HG02973 (cell line): ENCODE data around the gene TOMM22.
"Not testable (repeated sequence)": the region's sequence is repeated elsewhere in the genome, so short reads cannot be mapped to it uniquely, and the experiment has no call there.

ENCODE experiments used
- ATAC-seq: cut with Tn5 transposase; IDR thresholded peaks from one replicate; pipeline ENCODE4 v1.9.1; 2021; ENCODE audit warnings: moderate library complexity; ENCODE audit not compliant: unreplicated experiment

The TOMM22 gene

GRCh38 chr22:38681582-38682335 is at the start of gene TOMM22:
Gene TOMM22, plus strand, starts transcription at chr22:38681957. Its CDS starts 22 bp downstream, at chr22:38681979.
- ATAC-seq: peak; percentile 87

- ATAC-seq: no peak
These were observed 49.2 kb upstream of the TOMM22 start for GRCh38 chr22:38632528-38632927.

DNA sequence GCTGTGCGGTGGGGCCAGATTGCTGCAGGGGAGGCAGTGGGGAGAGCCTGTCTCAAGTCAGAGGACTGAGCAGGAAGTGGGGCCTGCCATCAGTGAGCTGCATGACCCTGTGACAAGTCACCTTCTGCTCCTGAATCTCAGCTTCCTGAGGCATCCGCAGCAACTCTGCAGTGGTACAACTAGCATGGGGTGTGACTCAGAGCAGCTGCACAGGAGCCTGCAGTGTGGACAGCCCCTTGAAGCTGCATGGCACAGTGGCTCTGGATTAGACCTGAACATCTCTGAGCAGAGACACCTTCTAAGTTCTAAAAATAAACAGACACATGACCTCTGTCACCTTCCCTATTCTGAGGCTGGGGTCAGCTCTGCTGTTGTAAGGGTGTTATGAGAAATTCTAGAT is 43.5 kb upstream of the TOMM22 start:
- no peak for ATAC-seq

DNA sequence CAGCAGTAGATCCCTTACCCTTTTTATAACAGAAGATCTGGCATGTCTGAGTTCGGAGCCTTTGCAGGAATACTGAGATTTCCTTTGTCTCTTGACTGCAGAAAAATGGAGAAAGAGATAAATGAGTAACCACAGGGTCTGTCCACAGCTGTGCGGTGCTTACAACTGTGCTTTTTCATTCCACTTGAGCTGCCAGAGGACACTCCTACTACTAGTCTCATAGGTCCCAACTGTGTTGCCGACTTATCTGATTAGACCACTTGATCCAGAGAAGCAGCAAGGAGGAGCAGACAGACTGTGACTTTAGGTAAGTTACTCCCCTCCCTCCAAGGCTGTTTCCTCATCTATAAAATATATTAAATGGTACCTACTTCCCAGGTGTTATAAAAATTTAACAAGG is 43.0 kb upstream of the TOMM22 start:
- ATAC-seq: no peak

GRCh38 chr22:38641476-38642040 is 40.2 kb upstream of the TOMM22 start:
- no peak for ATAC-seq

- ATAC-seq: not testable (repeated sequence)
These were observed 37.5 kb upstream of the TOMM22 start for GRCh38 chr22:38644245-38644644.

GRCh38 chr22:38645430-38645829 is 36.3 kb upstream of the TOMM22 start:
- ATAC-seq: no peak

GRCh38 chr22:38649841-38650522 is 31.8 kb upstream of the TOMM22 start:
- ATAC-seq: no peak

GRCh38 chr22:38652859-38653258 is 28.9 kb upstream of the TOMM22 start:
- no peak for ATAC-seq

GRCh38 chr22:38653741-38654140 is 28.0 kb upstream of the TOMM22 start:
- no peak for ATAC-seq

- ATAC-seq: peak; percentile 25
These were observed 26.1 kb upstream of the TOMM22 start for GRCh38 chr22:38655519-38656255.

DNA sequence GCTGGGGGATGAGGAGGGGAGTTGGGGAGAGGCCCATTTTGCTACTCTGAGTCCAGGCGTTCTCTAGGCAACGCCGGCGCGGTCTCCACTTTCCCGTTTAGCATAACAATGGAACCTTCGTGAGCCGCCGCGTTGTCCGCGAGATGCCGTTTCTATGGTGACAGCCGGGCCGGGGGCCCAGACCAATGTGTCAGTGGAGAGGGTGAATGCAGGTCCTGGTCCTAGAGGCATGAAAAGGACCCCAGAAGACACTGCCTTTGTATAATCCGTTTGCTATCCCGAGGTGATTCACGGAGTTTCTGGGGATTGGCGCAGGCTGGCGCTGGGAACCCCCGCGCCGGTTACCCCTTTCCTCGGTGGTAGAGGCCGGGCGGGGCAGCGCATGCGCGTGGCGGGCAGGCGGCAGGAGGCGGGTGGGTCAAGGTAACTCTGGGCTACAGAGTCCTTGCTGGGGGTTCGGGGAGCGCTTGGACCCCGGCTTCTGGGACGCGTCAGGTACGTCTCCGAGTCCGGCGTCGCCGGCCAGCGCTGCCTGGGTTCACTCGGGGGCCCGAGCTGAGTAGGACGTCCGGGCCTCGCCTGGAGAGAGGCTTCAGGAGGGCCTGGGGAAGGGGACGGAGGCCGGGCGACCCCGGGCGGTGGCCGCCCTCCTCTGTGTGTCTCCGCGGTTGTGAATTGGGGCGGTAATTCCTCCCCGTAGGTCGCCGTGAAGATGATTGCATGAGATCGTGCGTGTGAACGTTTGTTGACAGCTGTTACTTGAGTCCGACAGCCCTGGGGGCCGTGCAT is 25.3 kb upstream of the TOMM22 start, which contains the start of the genes CBY1 and FAM227A:
Gene CBY1 (plus strand): TSS at position 383 of the 789 bp plus-strand sequence. CDS start 11,417 bp downstream, outside the sequence.
Gene FAM227A (minus strand): TSS at position 137 of the 789 bp plus-strand sequence. CDS start 6,224 bp downstream, outside the sequence.
- peak; percentile 53 for ATAC-seq

DNA sequence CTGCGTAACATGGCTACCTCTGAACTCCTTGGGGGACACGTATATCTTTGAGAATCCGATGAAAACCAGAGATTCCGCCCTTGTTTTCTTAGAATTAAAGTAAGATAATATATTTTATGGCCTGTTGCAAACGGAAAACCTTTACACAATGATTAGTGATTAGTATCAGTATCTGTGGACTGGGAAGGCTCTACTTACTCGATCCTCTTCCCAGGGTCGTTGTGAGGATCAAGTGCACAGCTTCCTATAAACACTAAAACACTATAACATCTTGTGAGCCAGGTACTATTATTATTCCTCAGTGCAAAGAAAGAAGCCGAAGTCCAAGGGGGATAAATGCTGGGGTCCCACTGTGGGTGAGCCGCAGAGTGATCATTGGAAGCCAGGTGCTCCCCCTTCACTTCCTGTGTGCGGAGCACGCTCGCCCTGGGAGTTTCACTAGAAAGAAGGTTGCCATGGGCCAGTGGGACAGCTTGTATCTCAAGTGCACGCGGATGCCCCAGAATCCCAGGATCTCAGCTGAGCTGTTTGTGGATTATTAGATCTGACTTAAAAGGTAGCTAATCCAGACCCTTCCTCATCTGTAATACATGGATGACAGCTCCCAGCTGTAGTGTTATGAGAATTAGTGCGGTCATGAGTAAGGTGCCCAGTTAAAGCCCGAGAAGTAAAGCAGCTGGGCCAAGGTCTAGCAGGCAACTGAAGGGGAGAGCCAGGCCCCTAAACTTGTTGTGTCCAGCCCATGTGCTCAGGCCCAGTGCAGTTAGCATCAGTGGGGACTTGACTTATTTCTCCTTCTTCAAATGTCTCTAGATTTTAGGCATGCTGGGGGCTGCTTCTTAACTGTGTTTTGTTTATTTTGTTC is 24.5 kb upstream of the TOMM22 start:
- ATAC-seq: peak; percentile 46

GRCh38 chr22:38674888-38675287 is 6.9 kb upstream of the TOMM22 start:
- ATAC-seq: no peak

DNA sequence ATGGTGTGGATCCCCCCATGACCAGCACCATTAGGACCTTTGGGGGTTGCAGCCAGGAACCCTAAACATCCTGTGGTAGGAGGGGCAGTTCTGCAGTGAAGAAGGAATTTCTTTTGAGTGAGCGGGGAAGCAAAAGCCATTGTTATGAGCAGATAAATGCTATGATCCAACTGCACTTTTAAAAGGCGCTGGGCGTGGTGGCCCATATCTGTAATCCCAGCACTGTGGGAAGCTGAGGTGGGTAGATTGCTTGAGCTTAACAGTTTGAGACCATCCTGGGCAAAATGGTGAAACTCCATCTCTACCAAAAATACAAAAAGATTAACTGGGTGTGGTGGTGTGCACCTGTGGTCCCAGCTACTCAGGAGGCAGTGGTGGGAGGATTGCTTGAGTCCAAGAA is 5.9 kb upstream of the TOMM22 start:
- ATAC-seq: no peak

- ATAC-seq: no peak
These were observed 3.1 kb downstream of the TOMM22 start for GRCh38 chr22:38684895-38685294.

DNA sequence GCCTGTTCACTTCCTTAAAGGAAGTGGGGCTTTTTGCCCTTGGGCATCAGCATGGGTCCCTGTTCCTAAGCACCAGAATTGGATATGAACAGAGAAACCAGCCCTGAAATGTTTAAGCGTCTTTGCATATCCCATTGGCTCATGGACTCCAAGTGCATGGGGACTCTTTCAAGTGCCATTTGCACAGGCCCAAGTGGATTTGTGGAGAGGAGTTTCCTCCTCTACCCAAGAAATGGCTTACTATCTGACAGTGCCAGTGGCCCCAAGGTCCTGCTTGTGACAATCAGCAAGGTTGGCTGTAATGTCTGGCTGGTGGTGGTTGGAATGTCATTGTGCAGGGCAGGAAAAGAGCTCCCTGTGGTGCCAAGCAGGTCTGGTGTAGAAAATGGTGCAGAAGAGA is 4.0 kb downstream of the TOMM22 start:
- ATAC-seq: no peak

DNA sequence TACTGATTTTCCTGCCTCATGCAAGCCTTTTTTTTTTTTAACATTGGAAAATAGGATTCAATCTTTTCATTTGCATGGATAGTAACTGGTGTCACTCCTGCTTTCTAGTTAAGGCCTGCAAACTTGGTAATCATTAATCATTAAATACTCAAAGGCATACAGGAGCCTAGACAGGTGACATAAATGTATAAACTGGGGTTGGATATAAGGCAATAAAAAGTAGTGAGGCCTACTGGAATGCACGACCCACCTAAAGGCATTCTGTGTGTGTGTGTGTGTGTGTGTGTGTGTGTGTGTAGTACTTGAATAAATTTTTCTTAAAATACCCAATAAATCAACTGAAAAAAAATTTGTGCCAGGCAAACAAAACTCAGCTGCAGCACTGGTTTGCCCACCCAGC is 7.9 kb downstream of the TOMM22 start:
- ATAC-seq: no peak

DNA sequence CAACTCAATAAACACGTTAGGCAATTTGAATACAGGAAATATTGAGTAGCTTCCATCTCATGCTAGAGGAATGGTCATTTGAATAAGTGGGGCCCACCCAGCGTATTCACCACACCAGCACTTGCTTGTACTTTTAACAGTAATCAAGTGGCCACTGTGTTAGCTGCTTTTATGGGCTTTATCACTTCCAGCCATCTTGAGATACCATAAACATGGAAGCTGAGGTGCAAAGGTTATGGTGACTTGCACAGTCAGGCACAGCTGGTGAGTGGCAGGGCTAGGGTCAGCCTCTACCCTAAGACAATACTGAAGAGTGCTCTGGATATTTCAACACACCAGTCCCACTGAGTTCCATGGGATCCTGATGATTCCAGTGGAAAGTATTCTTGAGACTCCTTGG is 12.3 kb downstream of the TOMM22 start:
- no peak for ATAC-seq
